HCT116 (cell line): Measurements from ENCODE around the gene CADPS2.

Experiments used
- EZH2phosphoT487 ChIP-seq: fragments of 200-600 bp; IDR thresholded peaks from 2 replicates; pipeline ENCODE4 v1.6.1; 2018; ENCODE audit warnings: antibody characterized with exemption, borderline replicate concordance
- POLR2AphosphoS5 ChIP-seq: IDR thresholded peaks from 2 replicates; pipeline ENCODE4 v1.6.1; 2011; ENCODE audit warnings: mild to moderate bottlenecking, low read depth, low read length, moderate library complexity
- RAD21 ChIP-seq: IDR thresholded peaks from 2 replicates; pipeline ENCODE4 v1.6.1; 2012; ENCODE audit warnings: low read depth, mild to moderate bottlenecking
- SP1 ChIP-seq: IDR thresholded peaks from 2 replicates; pipeline ENCODE4 v1.6.1; 2012; ENCODE audit warnings: low read depth
- SRF ChIP-seq: IDR thresholded peaks from 2 replicates; pipeline ENCODE4 v1.6.1; 2012; ENCODE audit warnings: low read depth
- TF ChIP-seq, protein P1 (sequence below), 3 experiments: fragments of 200-600 bp in 1 of 3; sonication (generic) in 1 of 3; IDR thresholded peaks in 2 of 3; conservative IDR thresholded peaks in 1 of 3; 2 replicates each; pipeline ENCODE4 v1.5.1; 2012 to 2017; ENCODE audit warnings: low read depth in 2 of 3, low read length in 2 of 3, antibody characterized with exemption in 1 of 3, borderline replicate concordance in 1 of 3, control low read depth in 1 of 3, mild to moderate bottlenecking in 1 of 3, mixed read lengths in 1 of 3, mixed run types in 1 of 3, moderate library complexity in 1 of 3; ENCODE audit not compliant: insufficient read depth in 1 of 3

DNA sequence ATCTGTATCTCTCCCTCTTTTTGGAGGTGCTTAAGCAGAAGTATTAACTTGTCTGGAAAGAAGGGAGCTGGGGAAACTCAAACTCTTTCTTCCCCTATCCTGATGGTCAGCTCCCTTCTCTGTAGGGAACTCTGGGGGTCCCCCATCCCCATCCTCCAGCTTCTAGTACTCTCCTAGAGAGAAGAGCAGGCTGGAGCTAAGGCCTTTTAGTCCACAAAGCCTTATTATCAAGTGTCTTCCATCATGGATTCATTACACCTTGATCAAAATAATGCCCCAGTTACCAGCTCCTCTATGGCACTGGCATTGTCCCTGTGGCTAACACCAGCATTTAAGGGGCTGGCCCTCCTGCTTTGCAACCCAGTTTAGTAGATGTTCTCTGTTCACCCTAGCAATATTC is 35.7 kb downstream of the CADPS2 start:
- TF ChIP-seq POLR2AphosphoS5 (no peak), SRF (no peak), SP1 (no peak), EZH2phosphoT487 (no peak), RAD21 (no peak)
- TF ChIP-seq, protein P1, sequence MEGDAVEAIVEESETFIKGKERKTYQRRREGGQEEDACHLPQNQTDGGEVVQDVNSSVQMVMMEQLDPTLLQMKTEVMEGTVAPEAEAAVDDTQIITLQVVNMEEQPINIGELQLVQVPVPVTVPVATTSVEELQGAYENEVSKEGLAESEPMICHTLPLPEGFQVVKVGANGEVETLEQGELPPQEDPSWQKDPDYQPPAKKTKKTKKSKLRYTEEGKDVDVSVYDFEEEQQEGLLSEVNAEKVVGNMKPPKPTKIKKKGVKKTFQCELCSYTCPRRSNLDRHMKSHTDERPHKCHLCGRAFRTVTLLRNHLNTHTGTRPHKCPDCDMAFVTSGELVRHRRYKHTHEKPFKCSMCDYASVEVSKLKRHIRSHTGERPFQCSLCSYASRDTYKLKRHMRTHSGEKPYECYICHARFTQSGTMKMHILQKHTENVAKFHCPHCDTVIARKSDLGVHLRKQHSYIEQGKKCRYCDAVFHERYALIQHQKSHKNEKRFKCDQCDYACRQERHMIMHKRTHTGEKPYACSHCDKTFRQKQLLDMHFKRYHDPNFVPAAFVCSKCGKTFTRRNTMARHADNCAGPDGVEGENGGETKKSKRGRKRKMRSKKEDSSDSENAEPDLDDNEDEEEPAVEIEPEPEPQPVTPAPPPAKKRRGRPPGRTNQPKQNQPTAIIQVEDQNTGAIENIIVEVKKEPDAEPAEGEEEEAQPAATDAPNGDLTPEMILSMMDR (IDR thresholded peaks at IDR 0.05 in 2 of 3, conservative IDR thresholded peaks at IDR 0.05 in 1 of 3; ENCODE audit: borderline replicate concordance in 1 of 3, insufficient read depth in 1 of 3, low read depth in 2 of 3, low read length in 2 of 3), result no peak
